ENCODE results near the gene PRLH. TPM values are rescaled to one million over a fixed set of nuclear protein-coding genes. Genes with fewer than 3 reads are reported as not detected.

Gene PRLH
- total RNA-seq, 1 donor, result not detected

DNA sequence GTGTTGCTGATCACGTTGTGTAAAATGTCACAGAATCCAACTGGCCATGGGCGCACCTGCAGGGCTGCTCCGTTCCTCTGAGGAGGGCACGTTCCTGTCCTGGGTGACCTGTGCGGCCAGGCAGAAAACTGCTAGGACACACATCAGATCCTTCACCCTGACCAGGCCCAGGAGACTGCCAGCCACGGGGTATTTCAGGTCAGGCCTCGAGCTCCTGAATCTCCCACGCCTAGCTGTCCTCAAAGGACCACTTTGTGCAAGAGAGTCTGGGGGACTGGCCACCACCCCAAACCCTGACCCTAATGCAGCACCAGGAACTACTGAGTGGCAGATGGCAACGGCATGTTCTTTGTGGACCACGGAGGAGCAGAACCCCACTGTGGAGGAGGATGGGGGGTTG lies 11.1 kb downstream of the PRLH start:
- H3K4me3 ChIP-seq (ENCODE audit: insufficient read depth, low read length), result no peak overlapping the region
- H3K27me3 ChIP-seq (ENCODE audit: insufficient read depth, low read length), result peaks cover 13% of the 10 kb centered on the region
- no peak overlapping the region for H3K4me2 ChIP-seq (ENCODE audit: insufficient read depth, low read length)
- H2AFZ ChIP-seq (ENCODE audit: low read length), result no peak overlapping the region
- H3K4me1 ChIP-seq (ENCODE audit: insufficient read depth, low read length), result peaks cover 4% of the 10 kb centered on the region
- H3K36me3 ChIP-seq (ENCODE audit: insufficient read depth, low read length), result no peaks in the 10 kb centered on the region
- no peak for DNase-seq (ENCODE audit: insufficient read length, low spot score, missing footprints)
- no peak overlapping the region for H3K27ac ChIP-seq (ENCODE audit: low read depth, low read length)
- TF ChIP-seq CTCF (IDR thresholded peaks at IDR 0.05; ENCODE audit: extremely low read depth, low read depth, low read length), result no peak
- no peaks in the 10 kb centered on the region for H3K79me2 ChIP-seq (ENCODE audit: insufficient read depth, low read length)
- no peaks in the 10 kb centered on the region for H3K9me3 ChIP-seq (ENCODE audit: low read depth, low read length)
- H4K20me1 ChIP-seq (ENCODE audit: insufficient read depth, low read length), result no peaks in the 10 kb centered on the region

DNA sequence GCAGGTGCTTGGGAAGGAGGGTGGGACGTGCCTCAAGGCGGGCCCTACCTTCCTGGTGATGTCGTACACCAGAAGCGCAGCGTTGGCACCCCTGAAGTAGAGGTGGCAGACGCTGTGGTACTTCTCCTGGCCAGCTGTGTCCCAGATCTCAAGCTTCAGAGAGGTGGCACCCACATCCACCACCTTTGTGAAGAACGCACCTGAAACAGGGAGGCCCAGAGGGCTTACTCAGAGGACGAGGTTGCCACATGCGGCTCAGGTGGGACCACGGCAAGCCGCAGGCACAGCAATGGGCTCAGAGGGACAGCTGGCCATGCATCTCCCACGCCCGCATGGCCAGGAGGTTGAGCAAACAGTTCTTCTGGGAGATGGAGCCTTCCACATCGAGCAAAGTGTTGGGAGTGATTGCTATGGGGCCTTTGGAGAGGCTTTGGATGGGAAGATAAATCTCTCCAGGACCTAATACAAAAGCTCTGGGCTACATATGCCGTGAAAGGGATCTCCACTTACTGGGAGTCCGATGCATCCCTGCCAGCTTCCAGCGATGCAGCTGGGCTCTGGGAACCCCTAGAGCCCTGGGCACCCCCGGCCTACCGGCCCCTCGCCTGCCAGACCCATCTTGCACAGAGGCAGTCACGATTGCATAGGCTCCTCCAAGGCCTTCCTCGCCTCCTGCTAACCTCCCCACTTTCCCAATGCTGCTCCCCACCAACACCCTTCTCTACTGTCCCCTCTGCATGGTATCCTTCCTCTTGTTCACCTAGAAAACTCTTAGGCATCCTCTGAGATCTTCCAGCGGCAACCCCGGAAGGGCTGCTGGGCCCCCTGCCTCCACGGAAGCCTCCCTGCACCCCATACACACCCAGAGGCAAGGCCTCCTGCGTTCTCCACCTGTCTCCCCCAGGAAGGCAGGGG lies 11.8 kb downstream of the PRLH start:
- Histone ChIP-seq H3K4me3 (ENCODE audit: insufficient read depth, low read length) (no peak overlapping the region), H3K36me3 (ENCODE audit: insufficient read depth, low read length) (no peaks in the 10 kb centered on the region), H3K27me3 (ENCODE audit: insufficient read depth, low read length) (peaks cover 13% of the 10 kb centered on the region), H3K79me2 (ENCODE audit: insufficient read depth, low read length) (no peaks in the 10 kb centered on the region), H4K20me1 (ENCODE audit: insufficient read depth, low read length) (no peaks in the 10 kb centered on the region), H2AFZ (ENCODE audit: low read length) (no peak overlapping the region), H3K4me2 (ENCODE audit: insufficient read depth, low read length) (no peak overlapping the region), H3K4me1 (ENCODE audit: insufficient read depth, low read length) (peaks cover 4% of the 10 kb centered on the region), H3K27ac (ENCODE audit: low read depth, low read length) (no peak overlapping the region), H3K9me3 (ENCODE audit: low read depth, low read length) (no peaks in the 10 kb centered on the region)
- no peak for TF ChIP-seq CTCF (IDR thresholded peaks at IDR 0.05; ENCODE audit: extremely low read depth, low read depth, low read length)
- peak; percentile 65 for DNase-seq (ENCODE audit: insufficient read length, low spot score, missing footprints)

GRCh38 chr2:237581326-237581725 lies 15.0 kb downstream of the PRLH start:
- Histone ChIP-seq H3K9me3 (ENCODE audit: low read depth, low read length) (no peaks in the 10 kb centered on the region), H3K27me3 (ENCODE audit: insufficient read depth, low read length) (peaks cover 13% of the 10 kb centered on the region), H3K79me2 (ENCODE audit: insufficient read depth, low read length) (no peaks in the 10 kb centered on the region), H3K27ac (ENCODE audit: low read depth, low read length) (no peak overlapping the region), H3K4me1 (ENCODE audit: insufficient read depth, low read length) (peaks cover 4% of the 10 kb centered on the region), H3K36me3 (ENCODE audit: insufficient read depth, low read length) (no peaks in the 10 kb centered on the region), H3K4me2 (ENCODE audit: insufficient read depth, low read length) (peak overlapping the region; percentile 80), H2AFZ (ENCODE audit: low read length) (peak overlapping the region; percentile 69), H3K4me3 (ENCODE audit: insufficient read depth, low read length) (peak overlapping the region; percentile 57), H4K20me1 (ENCODE audit: insufficient read depth, low read length) (no peaks in the 10 kb centered on the region)
- TF ChIP-seq CTCF (IDR thresholded peaks at IDR 0.05; ENCODE audit: extremely low read depth, low read depth, low read length), result no peak
- DNase-seq (ENCODE audit: insufficient read length, low spot score, missing footprints), result no peak

Data from osteoblast (primary cell).